SK-MEL-5 (cell line): ENCODE measurements around the gene SKI. TPM values are rescaled to one million over a fixed set of nuclear protein-coding genes. Genes with fewer than 3 reads are reported as not detected.
A peak's percentile ranks its signal among the peaks of the same experiment; 100 is the strongest.
"Not testable (repeated sequence)": the region's sequence is repeated elsewhere in the genome, so short reads cannot be mapped to it uniquely, and the experiment has no call there.

ENCODE experiments used
- DNase-seq: peaks from one replicate; pipeline ENCODE4 v3.0.0-alpha.2; 2016; ENCODE audit warnings: low read depth, low spot score
- in situ Hi-C: cut with HindIII; loops from 2 replicates; pipeline ENCODE4 v1.10.0; 2016; ENCODE audit warnings: low sequenced_read_pairs, high pct_unique_total_duplicates, low pct_unique_long_range_greater_than_20kb
- total RNA-seq: library from RNA; depleted of rRNA; stranded (reverse); fragments of >200 nt; shearing (Covaris generic); gene quantifications from 2 replicates; pipeline ENCODE4 v1.2.3, GENCODE V29; 2014

Gene SKI
- total RNA-seq, 1 experiment from 2014 or later = 3.9 TPM

- in situ Hi-C loops = no loop called here
- DNase-seq = no peak
Observed at GRCh38 chr1:2250721-2251281, 22.7 kb downstream of the SKI start.

DNA sequence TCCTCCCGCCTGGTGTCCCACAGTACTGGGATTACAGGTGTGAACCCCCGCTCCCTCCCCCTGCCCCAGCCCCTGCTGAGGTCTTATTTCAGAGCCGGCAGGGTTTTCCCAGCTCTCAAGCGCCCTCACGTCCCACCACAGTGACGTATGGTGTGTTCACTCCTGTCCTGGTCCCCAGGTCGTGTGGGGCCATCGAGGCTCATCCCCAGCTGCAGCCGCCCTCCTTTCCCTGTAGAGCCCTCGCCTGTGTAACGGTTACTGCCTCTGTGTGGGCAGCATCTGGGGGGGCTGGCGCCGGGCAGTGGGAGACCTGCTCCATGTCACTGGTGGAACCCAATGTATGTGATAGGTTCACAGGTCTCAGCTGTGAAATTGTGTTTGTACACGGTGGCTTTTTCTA lies 23.2 kb downstream of the SKI start:
- in situ Hi-C loops = no loop called here
- no peak for DNase-seq

DNA sequence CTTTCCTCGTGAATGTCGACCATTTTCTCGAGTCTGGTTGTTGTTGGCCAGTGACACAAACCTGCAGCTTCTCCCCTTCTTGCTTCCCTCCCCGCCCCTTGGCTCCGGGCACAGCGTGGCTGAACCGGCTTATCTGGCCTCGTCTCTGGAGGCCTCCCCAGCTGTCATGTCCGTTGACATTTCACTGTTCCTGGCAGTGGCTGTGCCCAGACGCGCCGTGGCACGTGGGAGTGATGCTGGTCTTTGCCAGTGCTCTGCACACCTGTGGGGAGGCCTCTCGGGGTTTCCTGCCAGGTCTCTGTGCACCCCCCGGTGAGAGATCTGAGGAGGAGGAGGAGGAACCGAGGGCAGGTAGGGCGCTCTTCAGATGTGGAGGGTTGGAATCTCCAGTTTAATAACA lies 23.7 kb downstream of the SKI start:
- DNase-seq = no peak
- in situ Hi-C loops = no loop called here

- in situ Hi-C loops = no loop called here
- no peak for DNase-seq
Observed at GRCh38 chr1:2252423-2252822, 24.3 kb downstream of the SKI start.

DNA sequence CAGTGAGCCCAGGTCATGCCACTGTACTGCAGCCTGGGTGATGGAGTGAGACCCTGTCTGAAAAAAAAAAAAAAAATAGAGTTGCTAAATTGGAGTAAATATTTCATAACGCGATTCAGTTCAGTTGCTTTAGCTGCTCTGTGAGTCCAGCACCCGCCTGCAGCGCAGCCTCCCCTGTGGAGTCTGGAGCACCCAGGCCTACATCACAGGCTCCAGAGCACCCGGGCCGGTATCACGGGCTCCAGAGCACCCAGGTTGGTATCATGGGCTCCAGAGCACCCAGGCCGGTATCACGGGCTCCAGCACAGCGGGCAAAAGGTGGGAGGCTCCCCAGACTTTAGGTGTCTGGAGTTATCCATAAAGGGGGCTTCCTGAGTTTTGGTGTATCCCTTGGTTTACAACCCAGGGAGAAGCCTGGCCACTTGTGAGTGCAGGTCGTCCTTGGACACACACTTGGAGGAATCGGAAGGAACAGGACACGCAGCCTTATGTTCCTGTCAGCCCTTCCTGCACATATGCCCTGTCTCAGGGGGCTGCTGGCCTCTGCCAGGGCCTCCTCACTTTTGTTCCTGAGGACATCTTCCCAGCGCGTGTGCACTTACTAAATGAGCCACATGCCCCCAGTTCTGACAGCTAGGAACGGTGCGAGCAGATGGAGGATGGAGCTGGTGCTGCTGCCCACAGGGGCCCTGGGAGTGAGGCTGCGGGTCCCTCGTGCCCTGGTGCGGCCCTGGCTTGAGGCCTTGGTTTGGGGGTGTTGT lies 25.1 kb downstream of the SKI start:
- in situ Hi-C loops = no loop called here
- DNase-seq = no peak

DNA sequence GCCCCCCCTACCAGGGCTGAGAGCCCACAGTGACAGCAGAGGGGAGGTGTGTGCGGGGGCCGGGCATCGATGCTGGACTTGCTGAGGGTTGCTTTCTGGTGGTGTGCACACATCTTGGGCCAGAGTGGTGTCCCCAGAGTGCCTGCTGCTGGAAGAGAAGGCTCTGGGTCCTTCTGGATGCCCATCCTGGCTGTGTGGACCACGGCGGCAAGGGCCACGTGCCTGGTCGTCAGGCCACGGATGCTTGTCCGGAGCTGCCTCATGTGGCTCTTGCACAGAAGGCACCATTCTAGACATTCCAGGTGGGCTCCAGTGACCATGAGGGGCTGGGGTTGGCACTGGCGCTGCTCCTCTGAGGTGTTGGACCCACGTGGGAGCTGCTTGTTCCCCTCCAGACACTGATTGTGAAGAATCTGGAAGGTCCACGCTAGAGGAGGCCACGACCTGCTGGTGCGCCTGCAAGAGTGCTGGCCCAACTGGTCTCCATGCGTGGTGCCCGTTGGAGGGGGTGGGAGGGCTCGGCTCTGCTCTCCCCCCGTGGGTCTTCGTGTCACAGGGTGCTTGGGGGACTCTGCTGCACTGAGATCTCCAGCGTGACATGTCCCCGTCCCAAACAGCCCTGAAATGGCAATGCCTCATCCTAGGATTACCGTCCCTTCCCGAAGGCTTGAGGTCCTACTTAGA lies 25.8 kb downstream of the SKI start:
- in situ Hi-C loops = no loop called here

DNA sequence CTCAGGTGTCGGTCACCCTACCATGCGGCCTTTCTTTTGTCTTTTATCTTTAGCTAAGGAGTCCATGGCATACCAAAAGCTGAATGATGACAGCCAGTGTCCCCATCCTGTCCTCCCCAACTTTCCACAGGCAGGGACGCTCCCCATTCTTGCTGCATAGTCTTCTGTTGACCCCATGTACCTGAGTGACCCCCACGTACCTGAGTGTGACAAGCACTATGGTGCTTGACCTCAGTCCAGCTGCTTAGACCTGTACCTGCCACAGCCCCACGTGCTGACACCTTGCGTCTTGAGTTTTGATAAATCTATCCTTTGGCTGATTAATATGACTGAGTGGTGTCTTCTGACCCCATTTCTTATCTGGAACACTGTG lies 26.9 kb downstream of the SKI start:
- no peak for DNase-seq
- in situ Hi-C loops = no loop called here

More for the DNA sequence above, 25.8 kb downstream of the SKI start:
- DNase-seq = no peak

GRCh38 chr1:2255420-2256369 lies 27.6 kb downstream of the SKI start:
- peak; percentile 51 for DNase-seq
- in situ Hi-C loops = no loop called here

DNA sequence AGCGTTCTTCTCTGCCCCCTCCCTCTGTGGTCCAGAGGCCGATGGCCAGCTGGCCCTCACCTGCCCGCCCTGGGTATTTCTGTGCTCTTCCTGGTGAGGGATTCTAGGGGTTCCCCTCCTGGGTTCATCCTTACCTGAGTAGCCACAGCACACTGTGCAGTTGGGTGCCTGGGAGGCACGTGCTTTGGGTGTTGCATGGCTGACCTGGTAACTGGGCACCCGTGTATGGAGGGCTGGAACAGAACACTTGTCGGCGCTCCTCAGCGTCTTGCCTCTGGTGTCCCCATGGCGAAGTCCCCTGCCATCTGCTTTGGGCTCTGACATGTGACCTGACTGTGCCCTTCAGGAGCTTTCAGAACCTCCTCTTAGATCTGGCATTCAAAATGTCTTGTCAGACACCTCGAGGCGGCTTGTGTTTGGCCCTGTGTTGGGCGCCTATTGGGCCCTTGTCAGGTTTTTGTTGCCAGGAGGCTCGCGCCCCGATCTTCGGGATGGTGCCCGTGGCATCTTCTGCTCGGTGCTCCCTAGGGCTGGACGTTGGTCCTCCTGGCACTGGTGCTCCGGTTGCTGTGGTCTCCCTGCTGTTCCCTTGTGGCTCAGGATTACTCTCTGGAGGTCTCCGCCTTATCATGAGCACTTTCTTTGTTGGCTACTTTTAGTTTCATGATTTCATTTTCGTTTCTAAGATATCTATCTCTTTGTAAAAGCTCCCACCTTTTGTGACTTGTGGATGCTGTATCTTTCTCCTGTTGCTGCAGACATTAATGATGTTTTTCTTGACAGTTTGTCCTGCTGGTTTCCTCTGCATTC lies 28.5 kb downstream of the SKI start:
- in situ Hi-C loops = no loop called here
- DNase-seq = no peak

- peak; percentile 81 for DNase-seq
- in situ Hi-C loops = no loop called here
Observed at GRCh38 chr1:2257245-2257627, 29.1 kb downstream of the SKI start.

GRCh38 chr1:2258122-2258681 lies 30.1 kb downstream of the SKI start:
- DNase-seq = no peak
- in situ Hi-C loops = no loop called here

- in situ Hi-C loops = no loop called here
- no peak for DNase-seq
Observed at GRCh38 chr1:2258996-2259395, 30.9 kb downstream of the SKI start.

- in situ Hi-C loops = no loop called here
Observed at GRCh38 chr1:2259668-2260402, 31.7 kb downstream of the SKI start.

DNA sequence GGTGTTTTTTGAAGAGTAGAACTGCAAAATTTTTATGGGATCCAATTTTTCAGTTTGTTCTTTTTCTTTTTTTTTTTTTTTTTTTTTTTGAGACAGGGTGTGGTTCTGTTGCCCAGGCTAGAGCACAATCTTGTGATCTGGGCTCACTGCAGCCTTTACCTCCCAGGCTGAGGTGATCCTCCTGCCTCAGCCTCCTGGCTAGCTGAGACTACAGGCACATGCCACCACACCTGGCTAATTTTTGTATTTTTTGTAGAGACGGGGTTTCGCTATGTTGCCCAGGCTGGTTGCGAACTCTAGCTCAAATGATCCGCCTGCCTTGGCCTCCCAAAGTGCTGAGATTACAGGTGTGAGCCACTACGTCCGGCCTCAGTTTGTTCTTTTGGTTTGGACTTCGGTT lies 32.4 kb downstream of the SKI start:
- DNase-seq, in situ Hi-C loops: not testable (repeated sequence)

More at GRCh38 chr1:2259668-2260402, 31.7 kb downstream of the SKI start:
- no peak for DNase-seq

- in situ Hi-C loops = no loop called here
- no peak for DNase-seq
Observed at GRCh38 chr1:2260917-2261316, 32.8 kb downstream of the SKI start.
